CD4-positive, alpha-beta T cell (primary cell): ENCODE measurements around the gene KIF26B. TPM values are rescaled to one million over a fixed set of nuclear protein-coding genes. Genes with fewer than 3 reads are reported as not detected.

Experiments
- ATAC-seq: fragments of 200-7000 bp; cut with Tn5 transposase; one replicate; pipeline ENCODE4 v1.10.0; 2022; ENCODE audit warnings: mild to moderate bottlenecking; ENCODE audit not compliant: poor library complexity
- CTCF ChIA-PET: fragments of 350-600 bp; sonication (Branson Sonifier 250); formaldehyde crosslinking; loops from one replicate; lab custom pipeline; 2021; ENCODE audit warnings: antibody characterized with exemption, inconsistent platforms; lab: Charles Lee
- POLR2A ChIA-PET: fragments of 350-600 bp; sonication (Branson Sonifier 250); formaldehyde crosslinking; loops from one replicate; lab custom pipeline; 2021; ENCODE audit warnings: antibody characterized with exemption, inconsistent platforms; lab: Charles Lee
- DNase-seq, 14 experiments: peaks; one replicate each; pipeline ENCODE4 v3.0.0-alpha.2; 2013 to 2020; ENCODE audit warnings: mixed read lengths in 2 of 14
- H3K27ac ChIP-seq, 2 donors: one replicate each; pipeline versions ENCODE4 v1.5.1 to v1.7.0; 2013; ENCODE audit warnings: low read length in 2 of 2, low read depth in 1 of 2, mild to moderate bottlenecking in 1 of 2
- H3K27me3 ChIP-seq, 2 experiments: 1 replicate in 1 of 2; 2 replicates in 1 of 2; pipeline versions ENCODE4 v1.6.1 to v1.7.0; 2013; ENCODE audit warnings: low read length in 2 of 2, control low read depth in 1 of 2, mild to moderate bottlenecking in 1 of 2, moderate library complexity in 1 of 2; ENCODE audit not compliant: insufficient read depth in 2 of 2, control insufficient read depth in 1 of 2
- H3K36me3 ChIP-seq: one replicate; pipeline ENCODE4 v1.6.1; 2013; ENCODE audit warnings: low read length, control low read depth; ENCODE audit not compliant: insufficient read depth
- H3K4me1 ChIP-seq: one replicate; pipeline ENCODE4 v1.6.1; 2013; ENCODE audit warnings: low read length, control low read depth; ENCODE audit not compliant: insufficient read depth
- H3K4me3 ChIP-seq: one replicate; pipeline ENCODE4 v1.5.1; 2013; ENCODE audit warnings: mild to moderate bottlenecking, low read length, moderate library complexity
- H3K9me3 ChIP-seq, 2 experiments: 1 replicate in 1 of 2; 2 replicates in 1 of 2; pipeline versions ENCODE4 v1.6.1 to v1.7.0; 2013; ENCODE audit warnings: low read length in 2 of 2, mild to moderate bottlenecking in 2 of 2, control low read depth in 1 of 2, moderate library complexity in 1 of 2; ENCODE audit not compliant: control insufficient read depth in 1 of 2, insufficient read depth in 1 of 2
- H3K27ac Mint-ChIP-seq: one replicate; pipeline ENCODE4 v1.8.0; 2020; ENCODE audit warnings: mixed read lengths
- H3K27me3 Mint-ChIP-seq: one replicate; pipeline ENCODE4 v1.8.0; 2021; ENCODE audit warnings: mixed read lengths
- H3K36me3 Mint-ChIP-seq: one replicate; pipeline ENCODE4 v1.8.0; 2021; ENCODE audit warnings: low read depth, mixed read lengths
- H3K4me1 Mint-ChIP-seq: one replicate; pipeline ENCODE4 v1.8.0; 2021; ENCODE audit warnings: low read depth, mixed read lengths
- H3K4me3 Mint-ChIP-seq: one replicate; pipeline ENCODE4 v1.8.0; 2020; ENCODE audit warnings: mild to moderate bottlenecking, mixed read lengths
- H3K9me3 Mint-ChIP-seq: one replicate; pipeline ENCODE4 v1.8.0; 2020; ENCODE audit warnings: mixed read lengths
- intact Hi-C, 2 experiments: fragments of 100-400 bp; cut with DNase I in 1 of 2; cut with micrococcal nuclease in 1 of 2; formaldehyde crosslinking; loops; one replicate each; pipeline versions ENCODE4 v1.15.1 to v1.9.0; 2023 to 2025; cut with DNase I, micrococcal nuclease
- total RNA-seq, 174 experiments: library from RNA in 2 of 174; stranded (reverse) in 2 of 174; gene quantifications; one replicate each; pipeline ENCODE4 v1.2.3 and lab custom pipeline; 2021 to 2026
- TF ChIP-seq, protein P1 (sequence below): fragments of 200-600 bp; IDR thresholded peaks from one replicate; pipeline ENCODE4 v1.8.0; 2022; ENCODE audit warnings: antibody characterized with exemption, mild to moderate bottlenecking

The KIF26B gene
- total RNA-seq, 2 experiments from 2014 or later = 0.03 TPM; not detected in 1

DNA sequence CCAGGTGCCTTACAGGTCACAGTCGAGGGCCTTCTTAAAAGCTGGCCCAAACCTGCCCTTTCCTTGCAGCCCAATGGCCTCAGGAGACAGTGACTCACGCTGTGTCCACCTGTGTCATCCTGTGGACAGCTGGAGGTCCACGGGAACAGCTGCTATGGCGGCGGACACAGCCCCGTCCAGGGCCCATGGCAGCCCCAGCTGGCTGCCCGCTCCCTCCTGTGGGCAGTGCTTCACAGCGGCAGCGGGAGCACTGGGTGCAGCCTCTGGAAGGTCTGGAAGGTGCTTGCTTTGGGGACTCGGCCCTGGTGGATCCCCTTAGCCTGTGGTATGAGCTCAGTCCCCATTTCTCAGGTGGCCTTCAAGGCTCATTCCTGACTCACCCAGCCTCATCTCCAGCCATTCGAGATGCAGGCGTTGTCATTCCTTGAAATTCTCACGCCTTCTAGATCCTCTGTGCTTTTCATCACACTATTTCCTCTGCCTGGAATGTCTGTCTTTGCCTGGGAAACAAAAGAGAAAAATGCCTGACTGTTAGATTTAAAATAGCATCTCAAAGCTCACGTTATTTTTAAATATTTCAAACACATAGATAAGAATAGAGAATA, 86.8 kb downstream of the KIF26B start:
- Mint-ChIP-seq H3K27me3 (peaks cover 10% of the 10 kb centered on the region), H3K36me3 (no peaks in the 10 kb centered on the region), H3K27ac (no peak overlapping the region), H3K4me3 (no peak overlapping the region), H3K4me1 (no peaks in the 10 kb centered on the region), H3K9me3 (no peaks in the 10 kb centered on the region)
- Histone ChIP-seq H3K27me3 (no peaks in the 10 kb centered on the region), H3K36me3 (no peaks in the 10 kb centered on the region), H3K9me3 (peaks cover 0 to 4% of the 10 kb centered on the region in 2 experiments), H3K4me1 (no peaks in the 10 kb centered on the region), H3K27ac (no peak overlapping the region), H3K4me3 (no peak overlapping the region)
- intact Hi-C loops = loop anchor here in 1 of 2 experiments (10.0 kb wide), 1 partner anchor 63 kb away; no protein-coding TSS in a partner anchor
- ChIA-PET POLR2A (no interaction called here), CTCF (no interaction called here)
- no peak for ATAC-seq
- TF ChIP-seq, protein P1, sequence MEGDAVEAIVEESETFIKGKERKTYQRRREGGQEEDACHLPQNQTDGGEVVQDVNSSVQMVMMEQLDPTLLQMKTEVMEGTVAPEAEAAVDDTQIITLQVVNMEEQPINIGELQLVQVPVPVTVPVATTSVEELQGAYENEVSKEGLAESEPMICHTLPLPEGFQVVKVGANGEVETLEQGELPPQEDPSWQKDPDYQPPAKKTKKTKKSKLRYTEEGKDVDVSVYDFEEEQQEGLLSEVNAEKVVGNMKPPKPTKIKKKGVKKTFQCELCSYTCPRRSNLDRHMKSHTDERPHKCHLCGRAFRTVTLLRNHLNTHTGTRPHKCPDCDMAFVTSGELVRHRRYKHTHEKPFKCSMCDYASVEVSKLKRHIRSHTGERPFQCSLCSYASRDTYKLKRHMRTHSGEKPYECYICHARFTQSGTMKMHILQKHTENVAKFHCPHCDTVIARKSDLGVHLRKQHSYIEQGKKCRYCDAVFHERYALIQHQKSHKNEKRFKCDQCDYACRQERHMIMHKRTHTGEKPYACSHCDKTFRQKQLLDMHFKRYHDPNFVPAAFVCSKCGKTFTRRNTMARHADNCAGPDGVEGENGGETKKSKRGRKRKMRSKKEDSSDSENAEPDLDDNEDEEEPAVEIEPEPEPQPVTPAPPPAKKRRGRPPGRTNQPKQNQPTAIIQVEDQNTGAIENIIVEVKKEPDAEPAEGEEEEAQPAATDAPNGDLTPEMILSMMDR = no peak
- DNase-seq = no peak

DNA sequence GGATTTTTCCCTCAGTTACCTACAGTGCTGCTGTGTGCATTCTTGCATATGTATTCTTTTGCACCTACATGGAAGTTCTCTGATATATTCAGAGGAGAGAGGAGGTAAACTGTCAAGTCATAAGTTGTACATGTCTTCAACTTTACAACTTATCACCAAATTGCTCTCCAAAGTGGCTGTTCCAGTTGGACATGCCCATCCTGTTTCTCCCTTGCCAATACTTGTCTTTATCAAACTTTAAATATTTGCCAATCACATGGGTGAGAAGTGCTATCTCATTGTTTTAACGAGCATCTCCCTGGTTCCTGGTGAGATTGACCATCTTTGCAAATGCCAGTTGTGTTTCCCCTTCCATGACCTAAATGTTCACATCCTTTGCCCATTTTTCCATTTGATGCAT, 88.2 kb downstream of the KIF26B start:
- H3K36me3 Mint-ChIP-seq = no peaks in the 10 kb centered on the region
- H3K27ac ChIP-seq = no peak overlapping the region
- intact Hi-C loops = loop anchor here in 1 of 2 experiments (10.0 kb wide), 1 partner anchor 62 kb away; no protein-coding TSS in a partner anchor
- H3K4me1 Mint-ChIP-seq = no peaks in the 10 kb centered on the region
- CTCF ChIA-PET = no interaction called here
- no peak overlapping the region for H3K27ac Mint-ChIP-seq
- H3K9me3 Mint-ChIP-seq = no peaks in the 10 kb centered on the region
- POLR2A ChIA-PET = no interaction called here
- TF ChIP-seq, protein P1 = no peak
- no peak overlapping the region for H3K4me3 Mint-ChIP-seq
- peaks cover 10% of the 10 kb centered on the region for H3K27me3 Mint-ChIP-seq
- no peaks in the 10 kb centered on the region for H3K4me1 ChIP-seq
- no peaks in the 10 kb centered on the region for H3K36me3 ChIP-seq
- peaks cover 0 to 4% of the 10 kb centered on the region in 2 experiments for H3K9me3 ChIP-seq
- H3K4me3 ChIP-seq = no peak overlapping the region
- H3K27me3 ChIP-seq = no peaks in the 10 kb centered on the region
- ATAC-seq (no peak), DNase-seq (no peak)

DNA sequence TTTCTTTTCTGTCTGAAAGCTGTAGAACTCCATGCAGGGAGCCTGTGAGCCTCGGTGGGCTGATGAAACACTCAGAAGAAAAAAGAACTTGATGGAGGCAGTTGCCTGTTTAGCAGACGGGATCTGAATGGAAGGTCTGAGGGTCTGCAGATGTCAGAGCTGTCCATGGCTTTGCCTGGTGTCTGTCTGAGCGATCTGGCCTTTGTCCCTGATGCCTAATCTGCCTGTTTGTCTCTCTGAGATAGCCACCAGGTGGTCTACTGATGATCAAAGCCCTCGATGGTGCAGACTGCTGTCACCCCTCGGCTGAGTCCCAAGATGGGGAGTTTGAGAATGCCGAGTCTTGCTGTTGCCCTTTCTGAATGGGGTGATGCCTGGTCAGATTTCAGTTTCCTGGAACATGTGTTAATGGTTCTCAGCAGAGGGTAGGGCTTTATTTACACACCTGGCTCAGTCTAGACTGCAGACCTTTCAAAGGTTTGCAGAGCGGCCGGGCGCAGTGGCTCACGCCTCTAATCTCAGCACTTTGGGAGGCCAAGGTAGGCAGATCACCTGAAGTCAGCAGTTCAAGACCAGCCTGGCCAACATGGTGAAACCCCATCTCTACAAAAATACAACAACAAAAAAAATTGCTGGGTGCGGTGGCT, 90.4 kb downstream of the KIF26B start:
- H3K4me3 Mint-ChIP-seq = no peak overlapping the region
- intact Hi-C loops = loop anchor here in 1 of 2 experiments (10.0 kb wide), 1 partner anchor 60 kb away; no protein-coding TSS in a partner anchor
- Histone ChIP-seq H3K4me1 (no peaks in the 10 kb centered on the region), H3K4me3 (no peak overlapping the region), H3K9me3 (peaks cover 0 to 4% of the 10 kb centered on the region in 2 experiments), H3K36me3 (no peaks in the 10 kb centered on the region), H3K27me3 (no peaks in the 10 kb centered on the region), H3K27ac (no peak overlapping the region)
- H3K36me3 Mint-ChIP-seq = no peaks in the 10 kb centered on the region
- no peak overlapping the region for H3K27ac Mint-ChIP-seq
- H3K9me3 Mint-ChIP-seq = peaks cover 3% of the 10 kb centered on the region
- H3K27me3 Mint-ChIP-seq = peaks cover 3% of the 10 kb centered on the region
- POLR2A ChIA-PET = no interaction called here
- DNase-seq (no peak), ATAC-seq (no peak)
- TF ChIP-seq, protein P1 = no peak
- CTCF ChIA-PET = no interaction called here
- no peaks in the 10 kb centered on the region for H3K4me1 Mint-ChIP-seq
